B cell (primary cell): ENCODE data around the gene ZNF608.

Experiments used
- EZH2 ChIP-seq: IDR thresholded peaks from 2 replicates; pipeline ENCODE4 v1.6.1; 2012; ENCODE audit warnings: borderline replicate concordance, low read depth, mild to moderate bottlenecking, moderate library complexity, low read length; ENCODE audit not compliant: insufficient read depth, poor library complexity, severe bottlenecking
- TF ChIP-seq, protein P1 (sequence below): fragments of 200-600 bp; IDR thresholded peaks from one replicate; pipeline ENCODE4 v1.8.0; 2022; ENCODE audit warnings: antibody characterized with exemption, mild to moderate bottlenecking

DNA sequence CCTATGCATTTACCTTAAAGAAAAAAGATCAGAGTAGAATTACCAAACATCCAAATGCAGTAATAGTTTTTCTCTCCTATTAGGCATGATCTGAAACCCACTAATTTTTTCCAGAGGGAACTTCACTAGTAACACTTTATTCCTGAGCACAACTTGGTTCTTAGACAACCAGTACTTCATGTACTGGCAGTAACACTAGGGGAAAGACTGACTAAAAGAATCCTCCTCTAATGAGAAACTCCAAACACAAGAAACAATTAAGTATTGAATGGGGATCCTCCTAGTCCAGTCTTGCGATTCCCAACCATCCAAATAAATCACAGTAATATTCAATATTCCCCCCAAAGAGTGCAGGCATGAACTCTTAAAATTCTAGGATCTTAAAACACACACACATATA, 48.9 kb downstream of the ZNF608 start:
- TF ChIP-seq EZH2: no peak
- TF ChIP-seq, protein P1, sequence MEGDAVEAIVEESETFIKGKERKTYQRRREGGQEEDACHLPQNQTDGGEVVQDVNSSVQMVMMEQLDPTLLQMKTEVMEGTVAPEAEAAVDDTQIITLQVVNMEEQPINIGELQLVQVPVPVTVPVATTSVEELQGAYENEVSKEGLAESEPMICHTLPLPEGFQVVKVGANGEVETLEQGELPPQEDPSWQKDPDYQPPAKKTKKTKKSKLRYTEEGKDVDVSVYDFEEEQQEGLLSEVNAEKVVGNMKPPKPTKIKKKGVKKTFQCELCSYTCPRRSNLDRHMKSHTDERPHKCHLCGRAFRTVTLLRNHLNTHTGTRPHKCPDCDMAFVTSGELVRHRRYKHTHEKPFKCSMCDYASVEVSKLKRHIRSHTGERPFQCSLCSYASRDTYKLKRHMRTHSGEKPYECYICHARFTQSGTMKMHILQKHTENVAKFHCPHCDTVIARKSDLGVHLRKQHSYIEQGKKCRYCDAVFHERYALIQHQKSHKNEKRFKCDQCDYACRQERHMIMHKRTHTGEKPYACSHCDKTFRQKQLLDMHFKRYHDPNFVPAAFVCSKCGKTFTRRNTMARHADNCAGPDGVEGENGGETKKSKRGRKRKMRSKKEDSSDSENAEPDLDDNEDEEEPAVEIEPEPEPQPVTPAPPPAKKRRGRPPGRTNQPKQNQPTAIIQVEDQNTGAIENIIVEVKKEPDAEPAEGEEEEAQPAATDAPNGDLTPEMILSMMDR: no peak
